Neuronal stem cell (in vitro differentiated cells): ENCODE data around the gene JUP.
A peak's percentile ranks its signal among the peaks of the same experiment; 100 is the strongest.

Experiments
- DNase-seq: peaks from one replicate; pipeline ENCODE4 v3.0.0-alpha.2; 2013; ENCODE audit warnings: low spot score
- H2AFZ ChIP-seq: one replicate; pipeline ENCODE4 v1.6.1; 2013; ENCODE audit warnings: mild to moderate bottlenecking, low read length, inconsistent platforms
- H2AK5ac ChIP-seq: 2 replicates; pipeline ENCODE4 v1.6.1; 2013; ENCODE audit warnings: low read depth, mild to moderate bottlenecking, inconsistent platforms, low read length, moderate library complexity, mixed read lengths
- H2BK120ac ChIP-seq: 2 replicates; pipeline ENCODE4 v1.6.1; 2013; ENCODE audit warnings: low read depth, mild to moderate bottlenecking, inconsistent platforms, low read length, moderate library complexity, mixed read lengths
- H2BK12ac ChIP-seq: one replicate; pipeline ENCODE4 v1.6.1; 2013; ENCODE audit warnings: low read length, inconsistent platforms
- H2BK15ac ChIP-seq: 2 replicates; pipeline ENCODE4 v1.6.1; 2013; ENCODE audit warnings: mild to moderate bottlenecking, low read length, inconsistent platforms, mixed read lengths
- H2BK5ac ChIP-seq: one replicate; pipeline ENCODE4 v1.6.1; 2013; ENCODE audit warnings: inconsistent platforms, mild to moderate bottlenecking, low read length, moderate library complexity
- H3K14ac ChIP-seq: one replicate; pipeline ENCODE4 v1.6.1; 2013; ENCODE audit warnings: low read length, inconsistent platforms
- H3K18ac ChIP-seq: 2 replicates; pipeline ENCODE4 v1.6.1; 2013; ENCODE audit warnings: low read length, inconsistent platforms
- H3K23ac ChIP-seq: 2 replicates; pipeline ENCODE4 v1.6.1; 2013; ENCODE audit warnings: low read depth, mild to moderate bottlenecking, mixed read lengths, low read length, inconsistent platforms; ENCODE audit not compliant: poor library complexity
- H3K27ac ChIP-seq: replicated peaks from 3 replicates; pipeline ENCODE4 v1.5.1; 2013; ENCODE audit warnings: low read length, inconsistent platforms
- H3K27me3 ChIP-seq, 3 experiments: 2 replicates each; pipeline ENCODE4 v1.6.1; 2013; ENCODE audit warnings: low read length in 3 of 3, mild to moderate bottlenecking in 2 of 3, inconsistent platforms in 1 of 3, low read depth in 1 of 3, mixed read lengths in 1 of 3, moderate library complexity in 1 of 3; ENCODE audit not compliant: control insufficient read depth in 3 of 3, insufficient read depth in 3 of 3
- H3K36me3 ChIP-seq, 2 donors: replicated peaks in 1 of 2; 2 replicates each; pipeline ENCODE4 v1.6.1; 2013; ENCODE audit warnings: low read length in 2 of 2; ENCODE audit not compliant: control insufficient read depth in 2 of 2, insufficient read depth in 2 of 2
- H3K4ac ChIP-seq: 2 replicates; pipeline ENCODE4 v1.6.1; 2013; ENCODE audit warnings: inconsistent platforms, mild to moderate bottlenecking, low read length, moderate library complexity
- H3K4me1 ChIP-seq, 2 donors: 1 replicate in 1 of 2; 2 replicates in 1 of 2; pipeline ENCODE4 v1.6.1; 2013; ENCODE audit warnings: low read length in 2 of 2, low read depth in 1 of 2; ENCODE audit not compliant: control insufficient read depth in 2 of 2, insufficient read depth in 1 of 2
- H3K4me2 ChIP-seq: one replicate; pipeline ENCODE4 v1.6.1; 2013; ENCODE audit warnings: mild to moderate bottlenecking, low read length, inconsistent platforms; ENCODE audit not compliant: insufficient read depth, poor library complexity, severe bottlenecking
- H3K4me3 ChIP-seq, 2 donors: 2 replicates each; pipeline ENCODE4 v1.5.1; 2013; ENCODE audit warnings: low read length in 2 of 2, mild to moderate bottlenecking in 2 of 2, inconsistent platforms in 1 of 2, moderate library complexity in 1 of 2
- H3K79me1 ChIP-seq: one replicate; pipeline ENCODE4 v1.6.1; 2013; ENCODE audit warnings: low read depth, mild to moderate bottlenecking, inconsistent platforms, low read length, moderate library complexity
- H3K9ac ChIP-seq: one replicate; pipeline ENCODE4 v1.6.1; 2013; ENCODE audit warnings: mild to moderate bottlenecking, low read depth, low read length, inconsistent platforms; ENCODE audit not compliant: poor library complexity
- H3K9me3 ChIP-seq, 2 donors: replicated peaks in 1 of 2; 2 replicates each; pipeline versions ENCODE3 to v1.6.1; 2013; ENCODE audit warnings: low read length in 2 of 2, mild to moderate bottlenecking in 2 of 2, inconsistent platforms in 1 of 2, low read depth in 1 of 2, mixed read lengths in 1 of 2, moderate library complexity in 1 of 2; ENCODE audit not compliant: control insufficient read depth in 2 of 2, insufficient read depth in 1 of 2
- H4K8ac ChIP-seq: one replicate; pipeline ENCODE4 v1.6.1; 2013; ENCODE audit warnings: low read depth, mild to moderate bottlenecking, inconsistent platforms, low read length, moderate library complexity
- H4K91ac ChIP-seq: one replicate; pipeline ENCODE4 v1.6.1; 2013; ENCODE audit warnings: low read length, low read depth, mild to moderate bottlenecking, inconsistent platforms; ENCODE audit not compliant: poor library complexity
- WGBS, 2 donors: extraction: QIAGEN DNeasy Blood & Tissue Kit; methylation state at CpG; one replicate each; pipeline ENCODE4 v1.1.7; 2013; ENCODE audit warnings: missing lambda C conversion rate in 2 of 2, mixed read lengths in 1 of 2; ENCODE audit not compliant: insufficient read length in 2 of 2, insufficient replicate concordance in 1 of 2; ENCODE audit errors: extremely low coverage in 2 of 2; 5-methylcytosine and 5-hydroxymethylcytosine counted together

Gene JUP

DNA sequence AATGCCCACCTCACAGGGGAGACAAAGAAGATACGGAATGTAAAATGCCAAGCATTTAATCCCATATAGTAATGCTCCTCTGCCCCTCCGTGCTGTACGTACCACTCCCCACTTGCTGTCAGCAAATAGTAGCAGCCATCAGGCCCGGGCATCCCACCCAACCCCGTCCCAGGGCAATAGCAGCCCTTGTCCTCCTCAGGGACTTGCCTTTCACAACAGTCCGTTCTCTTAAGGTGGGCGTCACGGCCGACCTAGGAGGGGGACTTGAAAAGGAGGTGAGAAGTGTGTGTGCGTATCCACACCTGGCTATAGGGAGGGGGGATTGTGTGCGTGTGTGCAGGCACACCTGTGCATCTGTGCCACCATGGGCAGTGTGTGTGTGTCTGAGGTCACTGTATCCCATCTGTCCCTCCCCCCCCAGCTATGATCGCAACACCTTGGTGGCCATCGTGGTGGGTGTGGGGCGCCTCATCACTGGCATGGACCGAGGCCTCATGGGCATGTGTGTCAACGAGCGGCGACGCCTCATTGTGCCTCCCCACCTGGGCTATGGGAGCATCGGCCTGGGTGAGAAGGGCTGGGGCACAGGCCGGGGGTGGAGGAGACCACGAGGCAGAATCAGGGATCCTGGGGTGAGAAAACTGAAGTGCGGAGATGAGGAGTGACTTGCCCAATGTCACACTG, 30.3 kb upstream of the JUP start:
- Histone ChIP-seq H3K4ac (peak overlapping the region; percentile 27), H3K9me3 (peaks cover 0 to 6% of the 10 kb centered on the region in 2 donors), H3K27me3 (peaks cover 0 to 2% (median 0%) of the 10 kb centered on the region in 3 experiments), H3K4me2 (no peak overlapping the region), H2BK120ac (no peak overlapping the region), H3K14ac (peak overlapping the region; percentile 91), H3K36me3 (peaks cover 23 to 49% of the 10 kb centered on the region in 2 donors), H3K23ac (peak overlapping the region; percentile 80), H2AK5ac (peak overlapping the region; percentile 25), H3K79me1 (peaks cover 12% of the 10 kb centered on the region), H3K4me3 (peak overlapping the region in 1 of 2 donors; percentile 65), H3K27ac (no peak overlapping the region), H4K91ac (no peak overlapping the region), H2BK5ac (no peak overlapping the region), H2AFZ (no peak overlapping the region), H3K18ac (peak overlapping the region; percentile 7), H2BK15ac (no peak overlapping the region), H4K8ac (no peak overlapping the region), H3K9ac (no peak overlapping the region), H2BK12ac (peak overlapping the region; percentile 63), H3K4me1 (peaks cover 5 to 24% of the 10 kb centered on the region in 2 donors)
- WGBS, 2 donors = no CpG with 5 or more reads among the region's 23 CpGs
- DNase-seq = no peak

DNA sequence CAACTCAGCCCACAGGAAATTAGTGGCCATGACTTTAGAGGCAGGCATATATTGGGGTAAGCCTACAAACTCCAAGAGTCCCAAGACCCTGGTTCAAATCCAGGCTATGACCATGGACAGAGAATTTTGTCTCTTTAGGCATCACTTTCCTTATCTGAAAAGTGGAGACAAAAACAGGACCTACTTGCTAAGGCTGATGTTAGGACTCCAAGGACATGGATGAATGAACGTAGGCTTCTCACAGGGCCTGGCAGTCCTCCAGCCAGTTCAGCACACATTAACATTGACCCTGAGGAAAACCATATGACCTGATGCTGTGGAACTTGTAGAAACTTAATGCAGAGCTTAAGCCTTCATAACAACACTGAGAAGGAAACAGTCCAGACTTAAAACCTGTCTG, 27.7 kb upstream of the JUP start:
- no peak for DNase-seq
- Histone ChIP-seq H3K4me3 (peak overlapping the region in 1 of 2 donors; percentile 59), H2BK12ac (no peak overlapping the region), H3K14ac (no peak overlapping the region), H4K91ac (no peak overlapping the region), H3K27me3 (peaks cover 0 to 2% (median 0%) of the 10 kb centered on the region in 3 experiments), H3K9me3 (peaks cover 4 to 6% of the 10 kb centered on the region in 2 donors), H3K9ac (no peak overlapping the region), H2BK15ac (peak overlapping the region; percentile 8), H2AFZ (no peak overlapping the region), H3K4me1 (peaks cover 12 to 22% of the 10 kb centered on the region in 2 donors), H3K4ac (no peak overlapping the region), H3K23ac (no peak overlapping the region), H3K79me1 (peaks cover 23% of the 10 kb centered on the region), H2BK5ac (no peak overlapping the region), H3K36me3 (peaks cover 17 to 40% of the 10 kb centered on the region in 2 donors), H2AK5ac (peak overlapping the region; percentile 76), H3K18ac (no peak overlapping the region), H4K8ac (no peak overlapping the region), H2BK120ac (no peak overlapping the region), H3K27ac (no peak overlapping the region), H3K4me2 (peak overlapping the region; percentile 99)
- no CpG with 5 or more reads among the region's 1 CpG for WGBS, 2 donors

DNA sequence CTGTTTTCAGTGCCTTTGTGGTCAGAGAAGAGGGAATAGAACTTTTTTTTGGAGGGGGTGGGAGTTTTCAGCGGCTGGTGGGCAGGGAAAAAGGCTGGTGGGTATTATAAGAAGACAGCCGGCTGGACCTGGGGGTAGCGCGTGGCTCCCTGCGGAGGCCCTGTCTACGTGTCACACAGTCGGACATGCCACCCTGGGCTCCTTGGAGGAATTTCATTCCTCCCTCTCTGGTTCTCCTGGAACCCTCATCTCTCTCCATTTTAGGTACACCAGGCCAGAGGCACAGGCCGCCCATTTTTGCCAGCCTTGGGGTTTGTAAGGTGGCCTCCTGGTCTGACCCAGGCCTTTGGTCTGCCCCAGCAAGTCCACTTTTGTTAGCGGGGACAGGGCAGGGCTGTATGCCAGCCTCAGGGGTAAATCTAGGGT, 27.2 kb upstream of the JUP start:
- peaks cover 19 to 41% of the 10 kb centered on the region in 2 donors for H3K36me3 ChIP-seq
- no peak for DNase-seq
- no peak overlapping the region for H2BK120ac ChIP-seq
- peak overlapping the region; percentile 99 for H3K4me2 ChIP-seq
- H3K9ac ChIP-seq = peak overlapping the region; percentile 81
- H3K4ac ChIP-seq = no peak overlapping the region
- no peak overlapping the region for H4K8ac ChIP-seq
- H3K27me3 ChIP-seq = peaks cover 0 to 2% (median 0%) of the 10 kb centered on the region in 3 experiments
- H2BK5ac ChIP-seq = peak overlapping the region; percentile 76
- H2BK15ac ChIP-seq = peak overlapping the region; percentile 8
- peaks cover 12 to 18% of the 10 kb centered on the region in 2 donors for H3K4me1 ChIP-seq
- no CpG with 5 or more reads among the region's 9 CpGs for WGBS, 2 donors
- H3K4me3 ChIP-seq = peak overlapping the region; percentile 59 to 90
- peak overlapping the region; percentile 89 for H3K27ac ChIP-seq
- H3K23ac ChIP-seq = no peak overlapping the region
- H3K14ac ChIP-seq = no peak overlapping the region
- no peak overlapping the region for H2BK12ac ChIP-seq
- H4K91ac ChIP-seq = no peak overlapping the region
- peak overlapping the region; percentile 88 for H2AFZ ChIP-seq
- peaks cover 23% of the 10 kb centered on the region for H3K79me1 ChIP-seq
- peak overlapping the region; percentile 76 for H2AK5ac ChIP-seq
- no peak overlapping the region for H3K18ac ChIP-seq
- peaks cover 4 to 6% of the 10 kb centered on the region in 2 donors for H3K9me3 ChIP-seq

DNA sequence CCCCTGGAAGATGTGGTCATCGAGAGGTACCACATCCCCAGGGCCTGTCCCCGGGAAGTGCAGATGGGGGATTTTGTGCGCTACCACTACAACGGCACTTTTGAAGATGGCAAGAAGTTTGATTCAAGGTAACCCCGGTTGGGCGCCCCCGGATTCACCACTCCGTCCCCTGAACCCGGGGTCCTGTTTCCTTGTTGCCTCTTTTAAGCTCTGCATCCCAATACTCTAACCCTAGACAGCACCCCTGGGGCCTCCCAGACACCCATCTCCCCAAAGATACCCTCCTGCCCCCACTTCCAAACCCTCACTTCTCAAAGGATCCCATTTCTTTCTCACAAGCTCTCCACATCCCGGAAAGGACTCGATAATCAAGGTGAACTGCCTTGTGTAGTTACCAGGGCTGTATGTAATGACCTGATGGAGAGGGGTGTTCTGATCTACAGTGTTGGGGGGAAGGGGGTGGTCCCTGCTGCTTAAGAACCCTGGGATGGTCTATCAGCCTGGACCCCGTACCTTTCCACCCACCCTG, 26.7 kb upstream of the JUP start:
- Histone ChIP-seq H3K27ac (peak overlapping the region; percentile 89), H2BK5ac (peak overlapping the region; percentile 76), H4K91ac (no peak overlapping the region), H3K4me1 (peaks cover 12 to 16% of the 10 kb centered on the region in 2 donors), H3K9me3 (peaks cover 4% of the 10 kb centered on the region in 2 donors), H3K79me1 (peaks cover 23% of the 10 kb centered on the region), H3K18ac (peak overlapping the region; percentile 97), H3K23ac (no peak overlapping the region), H2AFZ (peak overlapping the region; percentile 88), H2AK5ac (peak overlapping the region; percentile 76), H3K4ac (no peak overlapping the region), H4K8ac (no peak overlapping the region), H3K27me3 (peaks cover 0 to 2% (median 0%) of the 10 kb centered on the region in 3 experiments), H3K4me2 (peak overlapping the region; percentile 99), H3K14ac (no peak overlapping the region), H3K4me3 (peak overlapping the region; percentile 59 to 90), H2BK15ac (no peak overlapping the region), H3K9ac (peak overlapping the region; percentile 90), H3K36me3 (peaks cover 17 to 41% of the 10 kb centered on the region in 2 donors), H2BK120ac (no peak overlapping the region), H2BK12ac (no peak overlapping the region)
- no peak for DNase-seq
- WGBS, 2 donors = no CpG with 5 or more reads among the region's 12 CpGs
